IMR-90 (cell line): ENCODE data around the gene GNAO1. TPM values are rescaled to one million over a fixed set of nuclear protein-coding genes. Genes with fewer than 3 reads are reported as not detected.

Source experiments
- ATAC-seq: fragments of 200-7000 bp; cut with Tn5 transposase; 2 replicates; pipeline ENCODE4 v1.9.1; 2020; ENCODE audit warnings: low read depth, mild to moderate bottlenecking, moderate library complexity
- BruUV-seq: library from RNA; stranded (reverse); fragments of 400-500 nt; replicated peaks from 2 replicates; lab custom pipeline; 2021; lab: Mats Ljungman, UMichigan
- CTCF ChIA-PET: fragments of 300-600 bp; formaldehyde crosslinking; extraction: SDS; loops from one replicate; lab custom pipeline; 2021; ENCODE audit warnings: antibody characterized with exemption; lab: Yijun Ruan, JAX
- POLR2A ChIA-PET: fragments of 300-600 bp; sonication (Branson Sonifier 250); formaldehyde crosslinking; loops from one replicate; lab custom pipeline; 2022; ENCODE audit warnings: antibody characterized with exemption; ENCODE audit not compliant: unreplicated experiment; lab: Charles Lee
- DNase-seq: peaks from one replicate; pipeline ENCODE4 v3.0.0; 2013
- H2AFZ ChIP-seq: replicated peaks from 2 replicates; pipeline ENCODE3; 2013; ENCODE audit warnings: low read length, mild to moderate bottlenecking; ENCODE audit not compliant: poor library complexity
- H2AK5ac ChIP-seq: 2 replicates; pipeline ENCODE4 v1.6.1; 2013; ENCODE audit warnings: low read depth, low read length, inconsistent platforms
- H2AK9ac ChIP-seq: replicated peaks from 2 replicates; pipeline ENCODE3; 2013; ENCODE audit warnings: mild to moderate bottlenecking, low read depth, low read length, moderate library complexity; ENCODE audit not compliant: poor library complexity
- H2BK120ac ChIP-seq: 2 replicates; pipeline ENCODE4 v1.6.1; 2013; ENCODE audit warnings: low read depth, low read length, inconsistent platforms
- H2BK15ac ChIP-seq: 3 replicates; pipeline ENCODE4 v1.6.1; 2013; ENCODE audit warnings: low read depth, low read length, inconsistent platforms
- H2BK20ac ChIP-seq: 2 replicates; pipeline ENCODE4 v1.6.1; 2013; ENCODE audit warnings: low read depth, mild to moderate bottlenecking, inconsistent platforms, low read length, moderate library complexity
- H2BK5ac ChIP-seq: 2 replicates; pipeline ENCODE4 v1.6.1; 2013; ENCODE audit warnings: mild to moderate bottlenecking, low read depth, low read length, inconsistent platforms; ENCODE audit not compliant: poor library complexity, severe bottlenecking
- H3K14ac ChIP-seq: replicated peaks from 2 replicates; pipeline ENCODE4 v1.6.1; 2013; ENCODE audit warnings: low read depth, low read length, inconsistent platforms
- H3K18ac ChIP-seq: 2 replicates; pipeline ENCODE4 v1.6.1; 2013; ENCODE audit warnings: low read depth, low read length, control low read depth
- H3K23ac ChIP-seq: 2 replicates; pipeline ENCODE4 v1.6.1; 2013; ENCODE audit warnings: low read depth, low read length, inconsistent platforms
- H3K27ac ChIP-seq: 2 replicates; pipeline ENCODE4 v1.5.1; 2013; ENCODE audit warnings: mild to moderate bottlenecking, control low read depth, low read length; ENCODE audit not compliant: insufficient read depth
- H3K27me3 ChIP-seq: 2 replicates; pipeline ENCODE4 v1.6.1; 2013; ENCODE audit warnings: low read length; ENCODE audit not compliant: control insufficient read depth, insufficient read depth
- H3K36me3 ChIP-seq: 2 replicates; pipeline ENCODE4 v1.6.1; 2013; ENCODE audit warnings: low read length, mixed read lengths; ENCODE audit not compliant: control insufficient read depth, insufficient read depth
- H3K4ac ChIP-seq: 2 replicates; pipeline ENCODE4 v1.6.1; 2013; ENCODE audit warnings: low read depth, low read length, inconsistent platforms
- H3K4me1 ChIP-seq: 2 replicates; pipeline ENCODE4 v1.6.1; 2013; ENCODE audit warnings: low read length, mixed read lengths; ENCODE audit not compliant: control insufficient read depth, insufficient read depth
- H3K4me2 ChIP-seq: 2 replicates; pipeline ENCODE4 v1.6.1; 2013; ENCODE audit warnings: low read depth, mild to moderate bottlenecking, control low read depth, low read length, moderate library complexity
- H3K4me3 ChIP-seq: 2 replicates; pipeline ENCODE4 v1.5.1; 2013; ENCODE audit warnings: low read depth, mild to moderate bottlenecking, control low read depth, low read length, moderate library complexity; ENCODE audit not compliant: insufficient read depth
- H3K56ac ChIP-seq: 2 replicates; pipeline ENCODE4 v1.6.1; 2013; ENCODE audit warnings: low read length, inconsistent platforms; ENCODE audit not compliant: insufficient read depth; ENCODE audit errors: extremely low read depth
- H3K79me1 ChIP-seq, 2 experiments: 2 replicates each; pipeline ENCODE4 v1.6.1; 2013; ENCODE audit warnings: low read length in 2 of 2, inconsistent platforms in 1 of 2, low read depth in 1 of 2
- H3K9ac ChIP-seq: 2 replicates; pipeline ENCODE4 v1.6.1; 2013; ENCODE audit warnings: low read depth, low read length, control low read depth
- H3K9me1 ChIP-seq: 2 replicates; pipeline ENCODE4 v1.6.1; 2013; ENCODE audit warnings: low read length, inconsistent platforms; ENCODE audit not compliant: insufficient read depth
- H3K9me3 ChIP-seq: 2 replicates; pipeline ENCODE4 v1.6.1; 2013; ENCODE audit warnings: low read length; ENCODE audit not compliant: control insufficient read depth, insufficient read depth
- H4K20me1 ChIP-seq: 2 replicates; pipeline ENCODE4 v1.6.1; 2013; ENCODE audit warnings: low read length, inconsistent platforms; ENCODE audit not compliant: insufficient read depth
- H4K5ac ChIP-seq: 2 replicates; pipeline ENCODE4 v1.6.1; 2013; ENCODE audit warnings: mild to moderate bottlenecking, low read depth, low read length, control low read depth
- H4K8ac ChIP-seq, 2 experiments: 2 replicates each; pipeline ENCODE4 v1.6.1; 2013; ENCODE audit warnings: low read depth in 2 of 2, low read length in 2 of 2, control low read depth in 1 of 2, inconsistent platforms in 1 of 2
- H4K91ac ChIP-seq: 2 replicates; pipeline ENCODE4 v1.6.1; 2013; ENCODE audit warnings: low read depth, low read length, inconsistent platforms; ENCODE audit not compliant: insufficient read depth
- MAFK ChIP-seq: IDR thresholded peaks from 2 replicates; pipeline ENCODE4 v1.6.1; 2012; ENCODE audit warnings: low read depth, low read length, improper control_type of control experiment
- NFE2L2 ChIP-seq: fragments of 150-350 bp; IDR thresholded peaks from 2 replicates; pipeline ENCODE4 v1.6.1; 2016; ENCODE audit warnings: low read depth, mild to moderate bottlenecking, low read length
- POLR2A ChIP-seq: IDR thresholded peaks from 2 replicates; pipeline ENCODE4 v1.6.1; 2012; ENCODE audit warnings: mild to moderate bottlenecking, low read depth, low read length
- SMC3 ChIP-seq: fragments of 150-350 bp; IDR thresholded peaks from 2 replicates; pipeline ENCODE4 v1.6.1; 2016; ENCODE audit warnings: low read depth, mild to moderate bottlenecking, antibody characterized with exemption, low read length, moderate library complexity
- WGBS, 2 experiments: methylation state at CpG; one replicate each; pipeline versions ENCODE4 v1.1.5 to v1.1.7; 2013; ENCODE audit warnings: missing lambda C conversion rate in 2 of 2; ENCODE audit not compliant: insufficient read length in 1 of 2; ENCODE audit errors: extremely low coverage in 2 of 2; 5-methylcytosine and 5-hydroxymethylcytosine counted together
- dilution Hi-C: fragments of 300-500 bp; cut with HindIII; formaldehyde crosslinking; loops from one replicate; pipeline ENCODE4 v1.14.3; 2018; ENCODE audit warnings: low sequenced_read_pairs; ENCODE audit not compliant: unreplicated experiment
- in situ Hi-C: fragments of 300-500 bp; cut with MboI; formaldehyde crosslinking; loops from 3 replicates; pipeline ENCODE4 v1.14.3; 2019; ENCODE audit warnings: low sequenced_read_pairs, inconsistent platforms, mixed read lengths
- intact Hi-C: fragments of 100-400 bp; cut with micrococcal nuclease; formaldehyde crosslinking; loops from 2 replicates; pipeline ENCODE4 v1.10.0; 2022
- polyA plus RNA-seq, 3 experiments: library from polyadenylated mRNA; depleted of rRNA; stranded (reverse); fragments of >200 nt; gene quantifications; 2 replicates each; pipeline ENCODE4 v1.2.3, GENCODE V29; 2012; ENCODE audit warnings: low replicate concordance in 1 of 3
- total RNA-seq: library from RNA; depleted of rRNA; stranded (reverse); fragments of >200 nt; gene quantifications from 2 replicates; pipeline ENCODE4 v1.2.3, GENCODE V29; 2012
- TF ChIP-seq, protein P1 (sequence below): conservative IDR thresholded peaks from 2 replicates; pipeline ENCODE4 v1.5.1; 2012; ENCODE audit warnings: mild to moderate bottlenecking, low read depth, low read length, improper control_type of control experiment

Gene GNAO1
- total and polyA plus RNA-seq, 2 of the 4 experiments (the other 2 are of a cell fraction) = under 0.01 to 0.07 TPM

DNA sequence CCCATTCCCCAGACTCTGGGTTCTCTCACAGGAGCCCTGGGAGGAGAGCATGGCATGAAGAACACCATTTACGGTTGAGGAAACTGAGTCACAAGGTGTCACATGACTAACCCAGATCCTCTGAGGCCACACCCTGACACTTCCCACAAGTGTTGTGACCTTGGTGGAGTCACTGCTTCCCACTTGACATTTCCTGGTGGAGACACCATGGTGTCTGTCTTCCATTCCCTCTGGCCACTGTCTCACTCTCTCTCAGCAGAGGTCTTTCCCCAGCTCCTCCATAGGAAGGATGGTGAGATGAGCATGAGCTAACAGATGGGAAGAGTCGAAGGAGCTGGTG is 116.2 kb downstream of the GNAO1 start:
- BruUV-seq = no TSS peak
- Histone ChIP-seq H3K18ac (no peak overlapping the region), H3K14ac (no peak overlapping the region), H3K4ac (no peak overlapping the region), H4K20me1 (no peaks in the 10 kb centered on the region), H3K23ac (no peak overlapping the region), H3K9ac (no peak overlapping the region), H2BK5ac (no peak overlapping the region), H2BK20ac (no peak overlapping the region), H2BK120ac (no peak overlapping the region), H2AK5ac (no peak overlapping the region), H2AK9ac (no peak overlapping the region), H2BK15ac (no peak overlapping the region), H2AFZ (no peak overlapping the region), H3K27ac (no peak overlapping the region), H3K4me3 (no peak overlapping the region), H3K79me1 (no peaks in the 10 kb centered on the region), H4K91ac (no peak overlapping the region), H3K27me3 (peaks cover 49% of the 10 kb centered on the region), H3K56ac (no peak overlapping the region), H3K9me1 (no peaks in the 10 kb centered on the region; the same call in 1 of the 2 replicates), H3K9me3 (no peaks in the 10 kb centered on the region), H3K4me2 (no peak overlapping the region), H4K5ac (no peak overlapping the region), H4K8ac (no peak overlapping the region), H3K36me3 (no peaks in the 10 kb centered on the region), H3K4me1 (no peaks in the 10 kb centered on the region)
- intact Hi-C loops (no loop called here), in situ Hi-C loops (loop anchor here (25.0 kb wide), 2 partner anchors 595 to 845 kb away; no protein-coding TSS in a partner anchor), dilution Hi-C loops (no loop called here)
- CTCF ChIA-PET = no interaction called here
- TF ChIP-seq NFE2L2 (no peak), SMC3 (no peak), MAFK (no peak), POLR2A (no peak)
- TF ChIP-seq, protein P1, sequence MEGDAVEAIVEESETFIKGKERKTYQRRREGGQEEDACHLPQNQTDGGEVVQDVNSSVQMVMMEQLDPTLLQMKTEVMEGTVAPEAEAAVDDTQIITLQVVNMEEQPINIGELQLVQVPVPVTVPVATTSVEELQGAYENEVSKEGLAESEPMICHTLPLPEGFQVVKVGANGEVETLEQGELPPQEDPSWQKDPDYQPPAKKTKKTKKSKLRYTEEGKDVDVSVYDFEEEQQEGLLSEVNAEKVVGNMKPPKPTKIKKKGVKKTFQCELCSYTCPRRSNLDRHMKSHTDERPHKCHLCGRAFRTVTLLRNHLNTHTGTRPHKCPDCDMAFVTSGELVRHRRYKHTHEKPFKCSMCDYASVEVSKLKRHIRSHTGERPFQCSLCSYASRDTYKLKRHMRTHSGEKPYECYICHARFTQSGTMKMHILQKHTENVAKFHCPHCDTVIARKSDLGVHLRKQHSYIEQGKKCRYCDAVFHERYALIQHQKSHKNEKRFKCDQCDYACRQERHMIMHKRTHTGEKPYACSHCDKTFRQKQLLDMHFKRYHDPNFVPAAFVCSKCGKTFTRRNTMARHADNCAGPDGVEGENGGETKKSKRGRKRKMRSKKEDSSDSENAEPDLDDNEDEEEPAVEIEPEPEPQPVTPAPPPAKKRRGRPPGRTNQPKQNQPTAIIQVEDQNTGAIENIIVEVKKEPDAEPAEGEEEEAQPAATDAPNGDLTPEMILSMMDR = no peak
- WGBS, 2 experiments = 86% methylated on average over 1 of the region's 2 CpGs; no CpG with 5 or more reads in 1 of the 2 experiments
- POLR2A ChIA-PET = no interaction called here
- DNase-seq (no peak), ATAC-seq (no peak)
